ENCODE data around the gene LMNTD2.

The LMNTD2 gene

GRCh38 chr11:560305-561147, at the start of gene LMNTD2, which contains the start of gene RASSF7:
Gene LMNTD2 (minus strand): TSS chr11:560738. CDS start chr11:560716, 22 bp downstream.
Gene RASSF7 (plus strand): TSS chr11:560970. CDS start chr11:561769, 799 bp downstream.
- H3K27ac ChIP-seq = peak within 1 kb of the TSS; percentile 25 to 35
- peak; percentile 85 to 94 for DNase-seq
- peaks cover 5 to 42% of the 10 kb centered on the region in 2 donors for H3K27me3 ChIP-seq
- peak within 1 kb of the TSS; percentile 58 to 96 for H3K4me3 ChIP-seq
- intact Hi-C loops (cut with DNase I; ENCODE audit: low total_unique reads) = no loop called here
- no peaks in the 10 kb centered on the region for H3K9me3 ChIP-seq
- no peaks in the 10 kb centered on the region for H3K36me3 ChIP-seq
- TF ChIP-seq CTCF (IDR thresholded peaks at IDR 0.05) = no peak
- peaks cover 0 to 40% (median 19%) of the 10 kb centered on the region in 4 donors for H3K4me1 ChIP-seq

- TF ChIP-seq CTCF (IDR thresholded peaks at IDR 0.05) = no peak
- Histone ChIP-seq H3K27me3 (no peaks in the 10 kb centered on the region), H3K4me3 (no peak overlapping the region), H3K9me3 (no peaks in the 10 kb centered on the region), H3K27ac (no peak overlapping the region), H3K4me1 (peaks cover 0 to 18% (median 6%) of the 10 kb centered on the region in 4 donors), H3K36me3 (peaks cover 83 to 95% (median 94%) of the 10 kb centered on the region in 3 donors)
- no peak for DNase-seq
- intact Hi-C loops (cut with DNase I; ENCODE audit: low total_unique reads) = no loop called here
Measured at GRCh38 chr11:609341-609811, 48.8 kb upstream of the LMNTD2 start.

GRCh38 chr11:608791-609251, 48.3 kb upstream of the LMNTD2 start:
- Histone ChIP-seq H3K36me3 (peaks cover 89 to 100% (median 99%) of the 10 kb centered on the region in 3 donors), H3K4me3 (no peak overlapping the region), H3K27me3 (no peaks in the 10 kb centered on the region), H3K9me3 (no peaks in the 10 kb centered on the region), H3K27ac (no peak overlapping the region), H3K4me1 (peaks cover 0 to 12% (median 1%) of the 10 kb centered on the region in 4 donors)
- no peak for DNase-seq
- intact Hi-C loops (cut with DNase I; ENCODE audit: low total_unique reads) = no loop called here
- no peak for TF ChIP-seq CTCF (IDR thresholded peaks at IDR 0.05)

- Histone ChIP-seq H3K4me3 (no peak overlapping the region), H3K4me1 (peaks cover 0 to 7% (median 0%) of the 10 kb centered on the region in 4 donors), H3K27ac (no peak overlapping the region), H3K36me3 (peaks cover 94 to 100% (median 98%) of the 10 kb centered on the region in 3 donors), H3K27me3 (no peaks in the 10 kb centered on the region), H3K9me3 (no peaks in the 10 kb centered on the region)
- intact Hi-C loops (cut with DNase I; ENCODE audit: low total_unique reads) = no loop called here
- no peak for DNase-seq
- no peak for TF ChIP-seq CTCF (IDR thresholded peaks at IDR 0.05)
Measured at GRCh38 chr11:607971-608659, 47.6 kb upstream of the LMNTD2 start.

GRCh38 chr11:607020-607780, 46.7 kb upstream of the LMNTD2 start:
- intact Hi-C loops (cut with DNase I; ENCODE audit: low total_unique reads) = no loop called here
- H3K9me3 ChIP-seq = no peaks in the 10 kb centered on the region
- peak in 1 of 2 donors; percentile 60 for DNase-seq
- no peak overlapping the region for H3K27ac ChIP-seq
- peaks cover 0 to 4% (median 0%) of the 10 kb centered on the region in 4 donors for H3K4me1 ChIP-seq
- no peaks in the 10 kb centered on the region for H3K27me3 ChIP-seq
- peaks cover 87 to 100% (median 98%) of the 10 kb centered on the region in 3 donors for H3K36me3 ChIP-seq
- no peak for TF ChIP-seq CTCF (IDR thresholded peaks at IDR 0.05)
- H3K4me3 ChIP-seq = no peak overlapping the region

Measured in tibial artery (tissue), 4 donors.